Measurements from ENCODE around the gene PMEL. TPM values are rescaled to one million over a fixed set of nuclear protein-coding genes. Genes with fewer than 3 reads are reported as not detected.
A peak's percentile ranks its signal among the peaks of the same experiment; 100 is the strongest.

The PMEL gene
- total and polyA plus RNA-seq, 2 donors from 2014 or later: 1.7 to 3.5 TPM

DNA sequence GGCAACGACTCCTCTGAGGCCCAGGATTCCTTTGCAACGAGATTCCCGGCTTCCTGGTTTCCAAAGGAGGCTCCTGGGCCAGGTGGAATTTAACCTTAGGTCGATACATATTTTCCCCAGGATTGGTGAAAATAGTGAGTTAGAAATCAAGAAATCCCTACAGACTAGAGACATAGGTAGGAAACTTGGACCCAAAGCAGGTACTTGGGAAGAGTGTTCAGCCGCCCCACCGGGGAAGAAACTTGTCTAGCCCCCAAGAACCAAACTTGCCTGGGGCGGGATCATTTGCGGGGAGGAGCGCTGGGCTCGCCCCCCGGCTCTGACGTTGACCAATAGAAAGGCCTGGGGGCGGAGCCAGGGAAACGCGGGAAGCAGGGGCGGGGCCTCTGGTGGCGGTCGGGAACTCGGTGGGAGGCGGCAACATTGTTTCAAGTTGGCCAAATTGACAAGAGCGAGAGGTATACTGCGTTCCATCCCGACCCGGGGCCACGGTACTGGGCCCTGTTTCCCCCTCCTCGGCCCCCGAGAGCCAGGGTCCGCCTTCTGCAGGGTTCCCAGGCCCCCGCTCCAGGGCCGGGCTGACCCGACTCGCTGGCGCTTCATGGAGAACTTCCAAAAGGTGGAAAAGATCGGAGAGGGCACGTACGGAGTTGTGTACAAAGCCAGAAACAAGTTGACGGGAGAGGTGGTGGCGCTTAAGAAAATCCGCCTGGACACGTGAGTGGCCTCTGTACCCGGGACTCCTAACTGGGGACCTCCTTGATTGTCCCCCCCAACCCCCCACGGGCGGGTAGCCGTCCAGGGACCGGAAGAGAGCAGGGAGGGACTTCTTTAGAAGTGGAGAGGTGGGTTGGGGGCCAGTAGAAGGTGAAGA, 803 bp upstream of the PMEL start, which contains the start of gene CDK2:
TSS of gene CDK2 (plus strand) at position 423 of the 874 bp plus-strand sequence. CDS start at position 602, 179 bp downstream.
- FAIRE-seq (no peak), DNase-seq (peak; percentile 93 to 97 (median 95))
- intact Hi-C loops (cut with DNase I): no loop called here
- peak within 1 kb of the TSS; percentile 75 to 87 (median 84) for H3K4me3 ChIP-seq (ENCODE audit: low read length in 3 of 3)
- no peaks in the 10 kb centered on the region for H3K9me3 ChIP-seq (ENCODE audit: control insufficient read depth in 2 of 3, insufficient read depth in 1 of 3, low read length in 3 of 3)
- H3K27ac ChIP-seq (ENCODE audit: low read depth in 2 of 2, low read length in 2 of 2): peak within 1 kb of the TSS; percentile 29 to 70
- H3K4me1 ChIP-seq (ENCODE audit: control insufficient read depth in 2 of 3, insufficient read depth in 2 of 3, low read depth in 1 of 3, low read length in 3 of 3): peaks cover 0 to 12% (median 5%) of the 10 kb centered on the region in 3 donors
- peaks cover 0 to 2% (median 0%) of the 10 kb centered on the region in 3 donors for H3K36me3 ChIP-seq (ENCODE audit: control insufficient read depth in 2 of 3, insufficient read depth in 3 of 3, low read length in 3 of 3)
- H3K27me3 ChIP-seq (ENCODE audit: control insufficient read depth, insufficient read depth, low read length): no peaks in the 10 kb centered on the region
- peak within 1 kb of the TSS; percentile 66 to 87 (median 66) for H3K9ac ChIP-seq (ENCODE audit: low read length in 3 of 3)
- TF ChIP-seq, protein P1, sequence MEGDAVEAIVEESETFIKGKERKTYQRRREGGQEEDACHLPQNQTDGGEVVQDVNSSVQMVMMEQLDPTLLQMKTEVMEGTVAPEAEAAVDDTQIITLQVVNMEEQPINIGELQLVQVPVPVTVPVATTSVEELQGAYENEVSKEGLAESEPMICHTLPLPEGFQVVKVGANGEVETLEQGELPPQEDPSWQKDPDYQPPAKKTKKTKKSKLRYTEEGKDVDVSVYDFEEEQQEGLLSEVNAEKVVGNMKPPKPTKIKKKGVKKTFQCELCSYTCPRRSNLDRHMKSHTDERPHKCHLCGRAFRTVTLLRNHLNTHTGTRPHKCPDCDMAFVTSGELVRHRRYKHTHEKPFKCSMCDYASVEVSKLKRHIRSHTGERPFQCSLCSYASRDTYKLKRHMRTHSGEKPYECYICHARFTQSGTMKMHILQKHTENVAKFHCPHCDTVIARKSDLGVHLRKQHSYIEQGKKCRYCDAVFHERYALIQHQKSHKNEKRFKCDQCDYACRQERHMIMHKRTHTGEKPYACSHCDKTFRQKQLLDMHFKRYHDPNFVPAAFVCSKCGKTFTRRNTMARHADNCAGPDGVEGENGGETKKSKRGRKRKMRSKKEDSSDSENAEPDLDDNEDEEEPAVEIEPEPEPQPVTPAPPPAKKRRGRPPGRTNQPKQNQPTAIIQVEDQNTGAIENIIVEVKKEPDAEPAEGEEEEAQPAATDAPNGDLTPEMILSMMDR (IDR thresholded peaks at IDR 0.05; ENCODE audit: borderline replicate concordance, extremely low read depth, insufficient read depth): no peak

DNA sequence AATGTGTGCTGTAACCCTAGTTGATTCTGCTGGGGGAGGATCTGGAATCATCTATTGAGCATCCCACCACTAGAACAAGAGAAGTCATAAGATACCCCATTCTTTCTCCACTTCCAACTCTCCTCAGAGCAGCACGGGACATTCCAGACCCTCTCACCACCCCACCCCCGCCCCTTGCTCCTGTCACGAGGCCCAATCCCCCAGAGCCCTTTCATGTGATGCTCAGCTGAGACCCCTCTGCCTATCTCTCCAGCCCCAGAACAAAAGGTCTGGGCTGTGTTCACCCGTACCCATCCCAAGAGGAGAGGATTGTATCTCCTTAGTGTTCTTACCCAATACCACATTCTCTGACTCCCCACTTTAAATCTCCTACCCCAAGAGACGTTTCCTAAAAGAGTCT, 602 bp downstream of the PMEL start:
- no peak for FAIRE-seq
- Histone ChIP-seq H3K4me1 (ENCODE audit: control insufficient read depth in 2 of 3, insufficient read depth in 2 of 3, low read depth in 1 of 3, low read length in 3 of 3) (peaks cover 0 to 12% (median 5%) of the 10 kb centered on the region in 3 donors), H3K27ac (ENCODE audit: low read depth in 2 of 2, low read length in 2 of 2) (no peak overlapping the region), H3K9ac (ENCODE audit: low read length in 3 of 3) (no peak overlapping the region), H3K27me3 (ENCODE audit: control insufficient read depth, insufficient read depth, low read length) (no peaks in the 10 kb centered on the region), H3K36me3 (ENCODE audit: control insufficient read depth in 2 of 3, insufficient read depth in 3 of 3, low read length in 3 of 3) (no peaks in the 10 kb centered on the region), H3K4me3 (ENCODE audit: low read length in 3 of 3) (no peak overlapping the region), H3K9me3 (ENCODE audit: control insufficient read depth in 2 of 3, insufficient read depth in 1 of 3, low read length in 3 of 3) (no peaks in the 10 kb centered on the region)
- intact Hi-C loops (cut with DNase I): no loop called here
- TF ChIP-seq, protein P1 (IDR thresholded peaks at IDR 0.05; ENCODE audit: borderline replicate concordance, extremely low read depth, insufficient read depth): no peak
- peak in 2 of 5 donors; percentile 18 to 31 for DNase-seq

DNA sequence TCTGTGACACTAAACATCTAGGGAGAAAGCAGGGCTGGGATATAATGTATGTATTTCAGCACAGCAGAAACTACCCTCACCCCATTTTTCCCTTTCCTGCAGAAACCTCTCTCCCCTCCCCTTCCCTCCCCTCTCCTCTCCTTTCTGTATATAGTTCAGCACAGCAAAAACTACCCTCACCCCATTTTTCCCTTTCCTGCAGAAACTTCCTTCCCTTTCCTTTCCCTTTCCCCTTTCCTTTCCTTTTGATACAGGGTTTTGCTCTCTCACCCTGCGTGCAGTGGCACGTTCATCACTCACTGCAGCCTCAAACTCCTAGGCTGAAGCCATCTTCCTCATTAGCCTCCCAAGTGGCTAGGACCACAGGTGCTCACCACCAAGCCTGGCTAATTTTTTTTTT, 2.1 kb downstream of the PMEL start:
- no peak for FAIRE-seq
- H3K4me1 ChIP-seq (ENCODE audit: control insufficient read depth in 2 of 3, insufficient read depth in 2 of 3, low read depth in 1 of 3, low read length in 3 of 3): peaks cover 0 to 12% (median 5%) of the 10 kb centered on the region in 3 donors
- no peak overlapping the region for H3K9ac ChIP-seq (ENCODE audit: low read length in 3 of 3)
- H3K27ac ChIP-seq (ENCODE audit: low read depth in 2 of 2, low read length in 2 of 2): no peak overlapping the region
- DNase-seq: no peak
- H3K27me3 ChIP-seq (ENCODE audit: control insufficient read depth, insufficient read depth, low read length): no peaks in the 10 kb centered on the region
- H3K9me3 ChIP-seq (ENCODE audit: control insufficient read depth in 2 of 3, insufficient read depth in 1 of 3, low read length in 3 of 3): no peaks in the 10 kb centered on the region
- TF ChIP-seq, protein P1 (IDR thresholded peaks at IDR 0.05; ENCODE audit: borderline replicate concordance, extremely low read depth, insufficient read depth): no peak
- no peak overlapping the region for H3K4me3 ChIP-seq (ENCODE audit: low read length in 3 of 3)
- intact Hi-C loops (cut with DNase I): no loop called here
- no peaks in the 10 kb centered on the region for H3K36me3 ChIP-seq (ENCODE audit: control insufficient read depth in 2 of 3, insufficient read depth in 3 of 3, low read length in 3 of 3)
